ENCODE measurements around the gene RHOV.
A peak's percentile ranks its signal among the peaks of the same experiment; 100 is the strongest.

Gene RHOV

GRCh38 chr15:40845036-40845435 lies 29.0 kb downstream of the RHOV start:
- TF ChIP-seq, protein P1, sequence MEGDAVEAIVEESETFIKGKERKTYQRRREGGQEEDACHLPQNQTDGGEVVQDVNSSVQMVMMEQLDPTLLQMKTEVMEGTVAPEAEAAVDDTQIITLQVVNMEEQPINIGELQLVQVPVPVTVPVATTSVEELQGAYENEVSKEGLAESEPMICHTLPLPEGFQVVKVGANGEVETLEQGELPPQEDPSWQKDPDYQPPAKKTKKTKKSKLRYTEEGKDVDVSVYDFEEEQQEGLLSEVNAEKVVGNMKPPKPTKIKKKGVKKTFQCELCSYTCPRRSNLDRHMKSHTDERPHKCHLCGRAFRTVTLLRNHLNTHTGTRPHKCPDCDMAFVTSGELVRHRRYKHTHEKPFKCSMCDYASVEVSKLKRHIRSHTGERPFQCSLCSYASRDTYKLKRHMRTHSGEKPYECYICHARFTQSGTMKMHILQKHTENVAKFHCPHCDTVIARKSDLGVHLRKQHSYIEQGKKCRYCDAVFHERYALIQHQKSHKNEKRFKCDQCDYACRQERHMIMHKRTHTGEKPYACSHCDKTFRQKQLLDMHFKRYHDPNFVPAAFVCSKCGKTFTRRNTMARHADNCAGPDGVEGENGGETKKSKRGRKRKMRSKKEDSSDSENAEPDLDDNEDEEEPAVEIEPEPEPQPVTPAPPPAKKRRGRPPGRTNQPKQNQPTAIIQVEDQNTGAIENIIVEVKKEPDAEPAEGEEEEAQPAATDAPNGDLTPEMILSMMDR (IDR thresholded peaks at IDR 0.05; ENCODE audit: borderline replicate concordance, insufficient read depth, low read depth, low read length) = no peak

DNA sequence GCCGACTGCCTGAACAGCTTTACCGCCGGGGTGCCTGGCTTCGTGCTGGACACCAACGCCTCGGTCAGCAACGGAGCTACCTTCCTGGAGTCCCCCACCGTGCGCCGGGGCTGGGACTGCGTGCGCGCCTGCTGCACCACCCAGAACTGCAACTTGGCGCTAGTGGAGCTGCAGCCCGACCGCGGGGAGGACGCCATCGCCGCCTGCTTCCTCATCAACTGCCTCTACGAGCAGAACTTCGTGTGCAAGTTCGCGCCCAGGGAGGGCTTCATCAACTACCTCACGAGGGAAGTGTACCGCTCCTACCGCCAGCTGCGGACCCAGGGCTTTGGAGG lies 29.4 kb downstream of the RHOV start:
- peak overlapping the region; percentile 69 for H3K4me3 ChIP-seq (ENCODE audit: low read depth, low read length)
- TF ChIP-seq, protein P1 (IDR thresholded peaks at IDR 0.05; ENCODE audit: borderline replicate concordance, insufficient read depth, low read depth, low read length) = no peak

More at GRCh38 chr15:40845036-40845435, 29.0 kb downstream of the RHOV start:
- peak overlapping the region; percentile 69 for H3K4me3 ChIP-seq (ENCODE audit: low read depth, low read length)

DNA sequence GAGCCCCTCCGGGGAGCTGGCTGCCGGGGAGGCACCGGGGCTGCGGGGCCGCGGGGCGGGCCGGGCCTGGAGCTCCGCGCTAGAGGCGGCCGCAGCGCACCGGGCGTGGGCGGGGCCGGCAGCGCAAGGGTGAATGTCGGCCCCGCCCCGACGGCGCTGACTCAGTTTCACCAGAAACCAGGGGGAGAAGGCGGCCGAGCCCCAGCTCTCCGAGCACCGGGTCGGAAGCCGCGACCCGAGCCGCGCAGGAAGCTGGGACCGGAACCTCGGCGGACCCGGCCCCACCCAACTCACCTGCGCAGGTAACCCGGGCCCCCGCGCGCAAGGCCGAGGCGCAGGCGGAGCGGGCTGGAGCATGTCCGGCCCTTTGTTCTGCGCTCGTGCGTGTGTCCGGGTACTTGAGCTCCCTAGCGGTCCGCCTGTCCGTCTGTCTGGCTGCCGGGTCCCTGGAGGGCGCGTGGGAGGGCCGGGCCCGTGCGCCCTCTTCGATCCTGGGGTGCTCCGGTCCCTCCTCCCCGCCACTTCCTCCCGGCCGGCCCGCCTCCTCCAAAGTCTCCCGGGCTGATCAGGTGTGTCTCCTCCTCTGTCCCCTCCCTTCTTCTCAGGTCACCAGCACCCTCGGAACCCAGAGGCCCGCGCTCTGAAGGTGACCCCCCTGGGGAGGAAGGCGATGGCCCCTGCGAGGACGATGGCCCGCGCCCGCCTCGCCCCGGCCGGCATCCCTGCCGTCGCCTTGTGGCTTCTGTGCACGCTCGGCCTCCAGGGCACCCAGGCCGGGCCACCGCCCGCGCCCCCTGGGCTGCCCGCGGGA lies 29.9 kb downstream of the RHOV start, which contains the start of gene SPINT1:
Gene SPINT1, plus strand, starts transcription at position 164 of the 811 bp plus-strand sequence. Its CDS starts 507 bp downstream, at position 671.
- peak within 1 kb of the TSS; percentile 69 for H3K4me3 ChIP-seq (ENCODE audit: low read depth, low read length)
- TF ChIP-seq, protein P1 (IDR thresholded peaks at IDR 0.05; ENCODE audit: borderline replicate concordance, insufficient read depth, low read depth, low read length) = no peak

GRCh38 chr15:40843261-40843884 lies 30.7 kb downstream of the RHOV start:
- H3K4me3 ChIP-seq (ENCODE audit: low read depth, low read length) = peak overlapping the region; percentile 11
- TF ChIP-seq, protein P1 (IDR thresholded peaks at IDR 0.05; ENCODE audit: borderline replicate concordance, insufficient read depth, low read depth, low read length) = no peak

GRCh38 chr15:40841741-40842140 lies 32.3 kb downstream of the RHOV start:
- TF ChIP-seq, protein P1 (IDR thresholded peaks at IDR 0.05; ENCODE audit: borderline replicate concordance, insufficient read depth, low read depth, low read length) = no peak

DNA sequence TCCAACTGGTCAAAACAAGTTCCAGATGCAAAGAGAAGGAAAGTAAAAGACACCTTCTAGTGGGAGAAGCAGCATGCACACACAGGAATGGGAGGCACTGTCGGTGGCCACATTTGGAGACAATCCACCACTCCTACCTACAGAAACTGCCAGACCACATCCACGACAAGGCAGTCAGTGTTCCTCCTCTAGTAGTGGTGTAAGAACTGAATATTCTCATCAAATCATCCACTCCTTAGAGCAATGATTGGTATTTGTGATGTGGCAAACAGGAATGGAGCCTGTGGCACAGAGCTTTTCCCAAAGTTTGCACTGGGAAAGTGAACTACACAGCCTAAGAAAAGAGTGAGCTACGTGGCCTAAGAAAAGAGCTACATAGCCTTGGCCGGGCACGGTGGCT lies 35.3 kb downstream of the RHOV start:
- TF ChIP-seq, protein P1 (IDR thresholded peaks at IDR 0.05; ENCODE audit: borderline replicate concordance, insufficient read depth, low read depth, low read length) = no peak
- H3K4me3 ChIP-seq (ENCODE audit: low read depth, low read length) = no peak overlapping the region

More at GRCh38 chr15:40841741-40842140, 32.3 kb downstream of the RHOV start:
- no peak overlapping the region for H3K4me3 ChIP-seq (ENCODE audit: low read depth, low read length)
